ENCODE data around the gene GIMAP2. TPM values are rescaled to one million over a fixed set of nuclear protein-coding genes. Genes with fewer than 3 reads are reported as not detected.

The GIMAP2 gene
- total RNA-seq, 2 experiments from 2014 or later, result 42.2 to 42.7 TPM

DNA sequence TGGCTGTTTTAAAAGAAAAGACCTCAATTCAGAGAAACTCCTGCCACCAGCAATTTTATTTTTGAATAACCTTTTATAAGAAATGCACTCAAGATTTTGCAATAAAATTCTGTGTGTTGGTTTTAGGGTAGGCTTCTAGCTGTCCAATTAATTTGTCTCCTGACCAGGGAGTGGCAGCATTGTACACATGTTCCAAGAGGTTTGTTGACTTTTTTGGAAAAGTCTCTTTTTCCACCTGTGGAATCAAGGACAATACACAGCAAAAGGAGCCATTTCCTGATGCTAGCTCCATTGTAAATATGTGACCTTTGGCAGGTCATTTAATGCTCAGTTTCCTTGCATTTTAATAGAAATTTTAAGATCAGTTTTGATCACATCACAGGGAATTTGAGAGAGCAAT lies 53.5 kb downstream of the GIMAP2 start:
- Mint-ChIP-seq H3K4me1 (ENCODE audit: low read depth) (peaks cover 71% of the 10 kb centered on the region), H3K27me3 (no peaks in the 10 kb centered on the region), H3K4me3 (peak overlapping the region; percentile 89), H3K36me3 (ENCODE audit: low read depth) (peaks cover 61% of the 10 kb centered on the region), H3K27ac (peak overlapping the region; percentile 97), H3K9me3 (peaks cover 7% of the 10 kb centered on the region)
- ATAC-seq, result no peak
- DNase-seq, result no peak
- intact Hi-C loops (cut with micrococcal nuclease), result loop anchor here (2.0 to 5.0 kb wide), 5 partner anchors 16 to 287 kb away; partner anchors contain the start of genes GIMAP4 and GIMAP8
- ChIA-PET CTCF (interaction anchor here (1.3 to 1.6 kb wide), 4 partner anchors 16 to 186 kb away, joined by 3 to 6 read pairs (median 5); partner anchors contain the start of gene GIMAP1), POLR2A (interaction anchor here (0.6 to 3.7 kb wide), 18 partner anchors 8 to 290 kb away, joined by 3 to 39 read pairs (median 6); partner anchors contain the start of genes GIMAP1, GIMAP2, GIMAP4 and GIMAP6)
- TF ChIP-seq, protein P1, sequence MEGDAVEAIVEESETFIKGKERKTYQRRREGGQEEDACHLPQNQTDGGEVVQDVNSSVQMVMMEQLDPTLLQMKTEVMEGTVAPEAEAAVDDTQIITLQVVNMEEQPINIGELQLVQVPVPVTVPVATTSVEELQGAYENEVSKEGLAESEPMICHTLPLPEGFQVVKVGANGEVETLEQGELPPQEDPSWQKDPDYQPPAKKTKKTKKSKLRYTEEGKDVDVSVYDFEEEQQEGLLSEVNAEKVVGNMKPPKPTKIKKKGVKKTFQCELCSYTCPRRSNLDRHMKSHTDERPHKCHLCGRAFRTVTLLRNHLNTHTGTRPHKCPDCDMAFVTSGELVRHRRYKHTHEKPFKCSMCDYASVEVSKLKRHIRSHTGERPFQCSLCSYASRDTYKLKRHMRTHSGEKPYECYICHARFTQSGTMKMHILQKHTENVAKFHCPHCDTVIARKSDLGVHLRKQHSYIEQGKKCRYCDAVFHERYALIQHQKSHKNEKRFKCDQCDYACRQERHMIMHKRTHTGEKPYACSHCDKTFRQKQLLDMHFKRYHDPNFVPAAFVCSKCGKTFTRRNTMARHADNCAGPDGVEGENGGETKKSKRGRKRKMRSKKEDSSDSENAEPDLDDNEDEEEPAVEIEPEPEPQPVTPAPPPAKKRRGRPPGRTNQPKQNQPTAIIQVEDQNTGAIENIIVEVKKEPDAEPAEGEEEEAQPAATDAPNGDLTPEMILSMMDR (IDR thresholded peaks at IDR 0.05), result peak; percentile 28

DNA sequence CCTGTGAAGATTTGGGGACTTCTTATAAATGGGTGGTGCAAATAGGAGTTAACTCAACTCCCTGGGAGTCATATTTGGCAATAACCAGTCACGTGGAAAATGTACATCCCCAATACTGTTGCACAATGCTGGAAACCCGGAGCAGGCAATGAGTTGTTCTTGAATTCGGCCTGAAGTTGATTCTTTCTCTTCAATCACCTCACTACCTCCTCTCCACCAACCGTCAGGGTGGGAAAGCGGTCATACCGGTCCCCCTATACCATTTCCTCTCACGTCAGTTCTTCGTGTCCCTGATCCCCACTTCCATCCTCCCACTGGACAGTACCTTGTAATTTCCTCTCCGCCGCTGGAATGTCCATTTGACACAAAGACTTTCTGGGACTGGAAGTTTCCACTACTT lies 54.5 kb downstream of the GIMAP2 start:
- POLR2A ChIA-PET, result interaction anchor here (0.6 to 3.7 kb wide), 6 partner anchors 7 to 289 kb away, joined by 3 to 21 read pairs (median 4); no protein-coding TSS in a partner anchor
- intact Hi-C loops (cut with micrococcal nuclease), result no loop called here

DNA sequence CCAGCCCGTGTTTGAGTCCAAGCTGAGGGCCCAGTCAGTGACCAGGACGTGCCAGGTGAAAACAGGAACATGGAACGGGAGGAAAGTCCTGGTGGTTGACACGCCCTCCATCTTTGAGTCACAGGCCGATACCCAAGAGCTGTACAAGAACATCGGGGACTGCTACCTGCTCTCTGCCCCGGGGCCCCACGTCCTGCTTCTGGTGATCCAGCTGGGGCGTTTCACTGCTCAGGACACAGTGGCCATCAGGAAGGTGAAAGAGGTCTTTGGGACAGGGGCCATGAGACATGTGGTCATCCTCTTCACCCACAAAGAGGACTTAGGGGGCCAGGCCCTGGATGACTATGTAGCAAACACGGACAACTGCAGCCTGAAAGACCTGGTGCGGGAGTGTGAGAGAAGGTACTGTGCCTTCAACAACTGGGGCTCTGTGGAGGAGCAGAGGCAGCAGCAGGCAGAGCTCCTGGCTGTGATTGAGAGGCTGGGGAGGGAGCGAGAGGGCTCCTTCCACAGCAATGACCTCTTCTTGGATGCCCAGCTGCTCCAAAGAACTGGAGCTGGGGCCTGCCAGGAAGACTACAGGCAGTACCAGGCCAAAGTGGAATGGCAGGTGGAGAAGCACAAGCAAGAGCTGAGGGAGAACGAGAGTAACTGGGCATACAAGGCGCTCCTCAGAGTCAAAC lies 56.9 kb downstream of the GIMAP2 start:
- ChIA-PET POLR2A (interaction anchor here (0.6 to 2.9 kb wide), 16 partner anchors 9 to 293 kb away, joined by 3 to 17 read pairs (median 4); partner anchors contain the start of genes GIMAP1, GIMAP4 and GIMAP8), CTCF (interaction anchor here (1.1 to 4.0 kb wide), 5 partner anchors 10 to 294 kb away, joined by 3 to 23 read pairs (median 3); no protein-coding TSS in a partner anchor)
- no peaks in the 10 kb centered on the region for H3K27me3 Mint-ChIP-seq
- ATAC-seq (peak; percentile 12), DNase-seq (peak; percentile 55)
- peaks cover 7% of the 10 kb centered on the region for H3K9me3 Mint-ChIP-seq
- H3K36me3 Mint-ChIP-seq (ENCODE audit: low read depth), result peaks cover 89% of the 10 kb centered on the region
- intact Hi-C loops (cut with micrococcal nuclease), result no loop called here
- peak overlapping the region; percentile 94 for H3K27ac Mint-ChIP-seq
- peaks cover 75% of the 10 kb centered on the region for H3K4me1 Mint-ChIP-seq (ENCODE audit: low read depth)
- TF ChIP-seq, protein P1 (IDR thresholded peaks at IDR 0.05), result no peak
- peak overlapping the region; percentile 89 for H3K4me3 Mint-ChIP-seq

More for the DNA sequence above, 54.5 kb downstream of the GIMAP2 start:
- Mint-ChIP-seq H3K27me3 (no peaks in the 10 kb centered on the region), H3K9me3 (peaks cover 7% of the 10 kb centered on the region), H3K36me3 (ENCODE audit: low read depth) (peaks cover 70% of the 10 kb centered on the region), H3K27ac (peak overlapping the region; percentile 94), H3K4me1 (ENCODE audit: low read depth) (peaks cover 71% of the 10 kb centered on the region), H3K4me3 (peak overlapping the region; percentile 89)
- DNase-seq, result peak; percentile 44
- no peak for ATAC-seq
- CTCF ChIA-PET, result no interaction called here
- TF ChIP-seq, protein P1 (IDR thresholded peaks at IDR 0.05), result no peak

Other genes starting within 250 kb of the GIMAP2 start
- 1 to 10 TPM; 8.6 to 8.7 TPM for gene GIMAP8, start 235.1 kb upstream of the GIMAP2 start, total RNA-seq
- 10 to 100 TPM; 29.0 to 29.5 TPM for gene GIMAP7, start 170.8 kb upstream of the GIMAP2 start, total RNA-seq
- gene GIMAP4, start 118.3 kb upstream of the GIMAP2 start, total RNA-seq, result 10 to 100 TPM; 88.3 to 97.8 TPM
- gene GIMAP6, start 53.3 kb upstream of the GIMAP2 start, total RNA-seq, result 10 to 100 TPM; 21.2 to 21.5 TPM
- 1 to 10 TPM; 8.7 to 9.3 TPM for gene GIMAP1, start 30.9 kb downstream of the GIMAP2 start, total RNA-seq
- 10 to 100 TPM; 37.6 to 40.7 TPM for gene GIMAP5, start 51.7 kb downstream of the GIMAP2 start, total RNA-seq
- gene TMEM176B, start 114.7 kb downstream of the GIMAP2 start, total RNA-seq, result not detected
- not detected for gene TMEM176A, start 115.1 kb downstream of the GIMAP2 start, total RNA-seq
- gene AOC1, start 166.8 kb downstream of the GIMAP2 start, total RNA-seq, result not detected